Lower leg skin (tissue), 3 donors: ENCODE data around the gene UBA3.

Experiments used
- POLR2A ChIP-seq, 2 donors: fragments of 450-650 bp; IDR thresholded peaks; one replicate each; pipeline ENCODE4 v1.6.1; 2016 to 2017; ENCODE audit warnings: antibody characterized with exemption in 2 of 2, mild to moderate bottlenecking in 1 of 2, moderate library complexity in 1 of 2
- TF ChIP-seq, protein P1 (sequence below), 3 donors: fragments of 450-650 bp; IDR thresholded peaks; one replicate each; pipeline ENCODE4 v1.5.1; 2016; ENCODE audit warnings: antibody characterized with exemption in 3 of 3, mild to moderate bottlenecking in 3 of 3, moderate library complexity in 2 of 3

DNA sequence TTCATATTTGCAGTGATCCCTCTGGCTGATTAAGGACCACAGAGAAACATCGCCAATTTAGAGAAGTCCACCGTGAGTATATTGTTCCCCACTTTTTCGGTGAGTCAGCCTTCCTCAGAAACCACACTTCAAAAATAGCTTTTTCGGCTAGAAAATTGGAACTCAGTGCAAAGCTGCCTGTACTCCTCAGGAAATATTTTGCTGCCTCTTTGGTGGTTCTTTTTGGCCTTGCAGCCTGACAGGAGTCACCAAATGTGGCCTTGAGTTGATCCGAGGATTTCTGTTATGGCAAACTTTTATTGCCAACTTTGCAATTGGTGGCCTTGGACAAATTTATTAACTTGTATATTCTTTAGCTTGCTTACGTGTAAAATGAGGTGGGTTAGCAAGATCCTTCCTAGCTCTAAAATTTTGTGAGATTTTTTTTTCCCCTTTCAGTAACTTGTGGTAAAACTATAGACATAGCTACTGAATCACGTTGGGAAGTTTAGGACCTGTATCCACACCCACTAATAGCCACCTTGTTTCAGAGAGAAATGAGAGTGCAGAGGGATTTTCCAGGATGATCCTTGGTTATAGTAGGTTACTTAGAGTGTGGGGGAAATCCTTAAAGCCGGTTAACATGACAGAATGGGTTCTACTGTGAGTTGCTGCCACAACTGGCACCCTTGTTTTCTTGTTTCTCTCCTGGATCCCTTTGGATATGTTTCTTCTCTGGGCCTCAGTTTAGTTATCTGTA lies 14.5 kb upstream of the UBA3 start:
- TF ChIP-seq, protein P1, sequence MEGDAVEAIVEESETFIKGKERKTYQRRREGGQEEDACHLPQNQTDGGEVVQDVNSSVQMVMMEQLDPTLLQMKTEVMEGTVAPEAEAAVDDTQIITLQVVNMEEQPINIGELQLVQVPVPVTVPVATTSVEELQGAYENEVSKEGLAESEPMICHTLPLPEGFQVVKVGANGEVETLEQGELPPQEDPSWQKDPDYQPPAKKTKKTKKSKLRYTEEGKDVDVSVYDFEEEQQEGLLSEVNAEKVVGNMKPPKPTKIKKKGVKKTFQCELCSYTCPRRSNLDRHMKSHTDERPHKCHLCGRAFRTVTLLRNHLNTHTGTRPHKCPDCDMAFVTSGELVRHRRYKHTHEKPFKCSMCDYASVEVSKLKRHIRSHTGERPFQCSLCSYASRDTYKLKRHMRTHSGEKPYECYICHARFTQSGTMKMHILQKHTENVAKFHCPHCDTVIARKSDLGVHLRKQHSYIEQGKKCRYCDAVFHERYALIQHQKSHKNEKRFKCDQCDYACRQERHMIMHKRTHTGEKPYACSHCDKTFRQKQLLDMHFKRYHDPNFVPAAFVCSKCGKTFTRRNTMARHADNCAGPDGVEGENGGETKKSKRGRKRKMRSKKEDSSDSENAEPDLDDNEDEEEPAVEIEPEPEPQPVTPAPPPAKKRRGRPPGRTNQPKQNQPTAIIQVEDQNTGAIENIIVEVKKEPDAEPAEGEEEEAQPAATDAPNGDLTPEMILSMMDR (IDR thresholded peaks at IDR 0.05), result no peak
- no peak for TF ChIP-seq POLR2A (IDR thresholded peaks at IDR 0.05)
